Gastrocnemius medialis (tissue), 4 donors: ENCODE data around the gene CTTNBP2NL.
"Not testable (repeated sequence)": the region's sequence is repeated elsewhere in the genome, so short reads cannot be mapped to it uniquely, and the experiment has no call there.

Experiments used
- POLR2A ChIP-seq, 2 donors: fragments of 450-650 bp; IDR thresholded peaks; one replicate each; pipeline ENCODE4 v1.6.1; 2017; ENCODE audit warnings: antibody characterized with exemption in 2 of 2, mild to moderate bottlenecking in 2 of 2, moderate library complexity in 2 of 2
- TF ChIP-seq, protein P1 (sequence below), 5 experiments: fragments of 450-650 bp in 3 of 5; fragments of 200-600 bp in 2 of 5; sonication (generic) in 2 of 5; IDR thresholded peaks in 4 of 5; conservative IDR thresholded peaks in 1 of 5; 1 replicate in 4 of 5; 2 replicates in 1 of 5; pipeline ENCODE4 v1.5.1; 2016 to 2019; ENCODE audit warnings: antibody characterized with exemption in 5 of 5, mild to moderate bottlenecking in 3 of 5, moderate library complexity in 3 of 5

GRCh38 chr1:112487686-112488085, 91.7 kb downstream of the CTTNBP2NL start:
- TF ChIP-seq, protein P1, sequence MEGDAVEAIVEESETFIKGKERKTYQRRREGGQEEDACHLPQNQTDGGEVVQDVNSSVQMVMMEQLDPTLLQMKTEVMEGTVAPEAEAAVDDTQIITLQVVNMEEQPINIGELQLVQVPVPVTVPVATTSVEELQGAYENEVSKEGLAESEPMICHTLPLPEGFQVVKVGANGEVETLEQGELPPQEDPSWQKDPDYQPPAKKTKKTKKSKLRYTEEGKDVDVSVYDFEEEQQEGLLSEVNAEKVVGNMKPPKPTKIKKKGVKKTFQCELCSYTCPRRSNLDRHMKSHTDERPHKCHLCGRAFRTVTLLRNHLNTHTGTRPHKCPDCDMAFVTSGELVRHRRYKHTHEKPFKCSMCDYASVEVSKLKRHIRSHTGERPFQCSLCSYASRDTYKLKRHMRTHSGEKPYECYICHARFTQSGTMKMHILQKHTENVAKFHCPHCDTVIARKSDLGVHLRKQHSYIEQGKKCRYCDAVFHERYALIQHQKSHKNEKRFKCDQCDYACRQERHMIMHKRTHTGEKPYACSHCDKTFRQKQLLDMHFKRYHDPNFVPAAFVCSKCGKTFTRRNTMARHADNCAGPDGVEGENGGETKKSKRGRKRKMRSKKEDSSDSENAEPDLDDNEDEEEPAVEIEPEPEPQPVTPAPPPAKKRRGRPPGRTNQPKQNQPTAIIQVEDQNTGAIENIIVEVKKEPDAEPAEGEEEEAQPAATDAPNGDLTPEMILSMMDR (IDR thresholded peaks at IDR 0.05 in 4 of 5, conservative IDR thresholded peaks at IDR 0.05 in 1 of 5), result not testable (repeated sequence)
- not testable (repeated sequence) for TF ChIP-seq POLR2A (IDR thresholded peaks at IDR 0.05)
